ENCODE data around the gene BNIP2. TPM values are rescaled to one million over a fixed set of nuclear protein-coding genes. Genes with fewer than 3 reads are reported as not detected.

Gene BNIP2
- total and polyA plus RNA-seq, 2 of the 13 experiments (the other 11 are each of a cell fraction or from before 2014, with no cell fraction given): 17.4 to 57.6 TPM

- TF ChIP-seq E2F2 (CRISPR knock-in tag; IDR thresholded peaks at IDR 0.05; ENCODE audit: borderline replicate concordance) (no peak), SAP130 (CRISPR knock-in tag; IDR thresholded peaks at IDR 0.05; ENCODE audit: low read depth) (peak; percentile 80), RCOR2 (CRISPR knock-in tag; IDR thresholded peaks at IDR 0.05) (no peak), HNF4G (IDR thresholded peaks at IDR 0.05; ENCODE audit: borderline replicate concordance, low read depth, low read length) (no peak), HNF4G (CRISPR knock-in tag; IDR thresholded peaks at IDR 0.05; ENCODE audit: borderline replicate concordance, low read depth) (no peak), TAF1 (CRISPR knock-in tag; IDR thresholded peaks at IDR 0.05) (peak; percentile 21; the same call in 1 of the 2 replicates), HINFP (CRISPR knock-in tag; IDR thresholded peaks at IDR 0.05; ENCODE audit: low read depth) (no peak), ZFP62 (CRISPR knock-in tag; IDR thresholded peaks at IDR 0.05) (no peak), PHF5A (CRISPR knock-in tag; IDR thresholded peaks at IDR 0.05; ENCODE audit: low read depth, unreplicated experiment) (no peak), NKX3-1 (CRISPR knock-in tag; IDR thresholded peaks at IDR 0.05) (no peak), TEAD3 (CRISPR knock-in tag; optimal IDR thresholded peaks at IDR 0.05; ENCODE audit: borderline replicate concordance) (peak; percentile 20), GMEB1 (CRISPR knock-in tag; IDR thresholded peaks at IDR 0.05; ENCODE audit: borderline replicate concordance) (no peak), U2AF2 (IDR thresholded peaks at IDR 0.05; ENCODE audit: low read depth, low read length) (no peak), MLXIP (CRISPR knock-in tag; IDR thresholded peaks at IDR 0.05; ENCODE audit: borderline replicate concordance) (no peak), TAF15 (IDR thresholded peaks at IDR 0.05; ENCODE audit: low read depth, low read length, poor library complexity, severe bottlenecking) (no peak), ISL2 (CRISPR knock-in tag; IDR thresholded peaks at IDR 0.05) (0 out of 2 replicates have a peak, but pooled peaks have one; percentile 16), ZBTB3 (CRISPR knock-in tag; IDR thresholded peaks at IDR 0.05; ENCODE audit: borderline replicate concordance, low read depth) (no peak), NR3C1 (CRISPR knock-in tag; IDR thresholded peaks at IDR 0.05) (no peak), ZNF17 (CRISPR knock-in tag; IDR thresholded peaks at IDR 0.05) (no peak), SOX13 (IDR thresholded peaks at IDR 0.05) (no peak), SOX13 (CRISPR knock-in tag; conservative IDR thresholded peaks at IDR 0.05 in 1 of 2, IDR thresholded peaks at IDR 0.05 in 1 of 2) (peak in 1 of 2 experiments; percentile 65; a peak in 2 of 4 replicates), ZNF337 (CRISPR knock-in tag; IDR thresholded peaks at IDR 0.05; ENCODE audit: borderline replicate concordance, low read depth) (no peak)
Measured at GRCh38 chr15:59611276-59612260, 77.6 kb downstream of the BNIP2 start, which contains the start of gene GCNT3 (continued).
